NCI-H146 (cell line): ENCODE results near the gene VPS45.
"Not testable (repeated sequence)": the region's sequence is repeated elsewhere in the genome, so short reads cannot be mapped to it uniquely, and the experiment has no call there.

Experiments used
- DNase-seq: peaks from one replicate; lab custom pipeline; 2025; lab: John Stamatoyannopoulos, UW

The VPS45 gene, protein sequence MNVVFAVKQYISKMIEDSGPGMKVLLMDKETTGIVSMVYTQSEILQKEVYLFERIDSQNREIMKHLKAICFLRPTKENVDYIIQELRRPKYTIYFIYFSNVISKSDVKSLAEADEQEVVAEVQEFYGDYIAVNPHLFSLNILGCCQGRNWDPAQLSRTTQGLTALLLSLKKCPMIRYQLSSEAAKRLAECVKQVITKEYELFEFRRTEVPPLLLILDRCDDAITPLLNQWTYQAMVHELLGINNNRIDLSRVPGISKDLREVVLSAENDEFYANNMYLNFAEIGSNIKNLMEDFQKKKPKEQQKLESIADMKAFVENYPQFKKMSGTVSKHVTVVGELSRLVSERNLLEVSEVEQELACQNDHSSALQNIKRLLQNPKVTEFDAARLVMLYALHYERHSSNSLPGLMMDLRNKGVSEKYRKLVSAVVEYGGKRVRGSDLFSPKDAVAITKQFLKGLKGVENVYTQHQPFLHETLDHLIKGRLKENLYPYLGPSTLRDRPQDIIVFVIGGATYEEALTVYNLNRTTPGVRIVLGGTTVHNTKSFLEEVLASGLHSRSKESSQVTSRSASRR

DNA sequence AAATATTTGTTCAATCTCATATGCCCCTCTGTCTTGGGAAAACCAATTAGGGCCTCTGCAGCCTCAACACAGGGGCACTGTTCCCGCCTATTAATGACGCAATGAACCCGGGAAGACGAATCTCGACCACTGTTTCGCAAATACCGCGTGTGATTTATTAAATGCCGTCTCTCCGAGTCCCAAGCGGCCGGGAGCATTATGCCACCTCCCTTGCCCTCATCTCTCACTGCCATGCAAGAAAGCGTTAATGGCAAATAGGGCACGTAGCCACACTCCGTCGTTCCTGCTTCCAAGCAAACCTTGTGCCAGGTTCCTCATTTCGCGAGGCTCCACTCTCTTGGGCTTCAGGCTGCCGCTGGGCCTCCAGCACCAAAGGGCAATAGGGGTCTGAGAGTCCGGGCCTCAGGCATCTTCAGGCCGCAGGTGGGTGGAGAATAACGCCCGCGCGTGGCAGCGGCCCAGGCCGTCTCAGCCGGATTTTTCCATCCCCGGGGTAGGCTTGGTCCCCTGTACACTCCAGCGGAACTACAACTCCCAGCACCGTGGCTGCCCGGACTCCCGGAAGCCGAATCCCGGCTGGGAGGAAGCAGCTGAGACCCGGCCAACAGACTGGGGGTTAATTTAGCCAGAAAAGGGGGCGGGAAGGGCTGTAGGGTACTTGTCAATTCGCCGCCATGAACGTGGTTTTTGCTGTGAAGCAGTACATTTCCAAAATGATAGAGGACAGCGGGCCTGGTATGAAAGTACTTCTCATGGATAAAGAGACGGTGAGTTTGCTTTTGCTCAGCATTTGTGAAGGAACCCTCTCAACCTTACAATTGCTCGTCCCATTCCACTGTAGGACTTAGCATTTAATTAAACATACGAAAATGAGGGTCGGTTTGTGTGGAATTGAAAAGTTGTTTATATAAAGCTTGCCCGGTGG is at the start of gene VPS45:
Gene VPS45 (plus strand): TSS at position 593 of the 925 bp plus-strand sequence. CDS start 82 bp downstream, at position 675.
- peak; percentile 93 for DNase-seq

DNA sequence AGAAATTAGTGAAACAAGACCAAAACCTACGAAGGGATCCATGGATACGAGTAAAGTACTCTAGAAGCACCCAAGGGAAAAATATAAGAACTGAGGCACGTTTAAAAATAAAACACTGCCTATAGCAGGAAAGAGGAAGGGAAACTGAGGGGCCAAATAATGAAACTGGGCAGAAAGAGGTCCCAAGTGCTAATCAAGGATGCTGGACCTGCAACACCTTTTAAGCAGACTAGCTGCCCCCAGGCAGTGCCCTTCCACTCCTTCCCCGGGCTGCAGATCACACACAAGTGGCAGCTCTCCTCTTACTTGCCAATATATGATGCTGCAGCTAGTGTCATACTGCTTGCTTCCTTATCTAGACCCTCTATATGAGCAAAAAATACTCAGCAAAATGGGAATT is 49.4 kb upstream of the VPS45 start:
- DNase-seq, result no peak

DNA sequence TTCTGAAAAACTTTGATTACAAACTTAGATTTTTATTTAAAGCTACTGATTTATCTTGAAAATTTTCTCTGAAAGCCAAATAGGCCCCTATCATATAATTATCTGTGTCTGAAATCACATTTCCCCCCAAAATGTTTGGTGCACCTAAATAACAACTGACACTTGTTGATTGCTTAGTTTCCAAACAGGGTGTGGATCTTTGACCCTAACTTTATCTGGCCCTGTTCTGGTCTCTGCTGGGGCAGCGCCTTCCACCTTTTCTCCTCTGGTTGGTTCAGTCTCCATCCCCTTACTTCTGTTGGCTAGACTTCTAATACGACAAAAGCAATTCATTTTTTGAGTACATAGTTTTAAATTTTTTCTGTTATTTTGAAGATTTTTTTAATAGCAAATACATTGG is 46.9 kb upstream of the VPS45 start:
- no peak for DNase-seq

DNA sequence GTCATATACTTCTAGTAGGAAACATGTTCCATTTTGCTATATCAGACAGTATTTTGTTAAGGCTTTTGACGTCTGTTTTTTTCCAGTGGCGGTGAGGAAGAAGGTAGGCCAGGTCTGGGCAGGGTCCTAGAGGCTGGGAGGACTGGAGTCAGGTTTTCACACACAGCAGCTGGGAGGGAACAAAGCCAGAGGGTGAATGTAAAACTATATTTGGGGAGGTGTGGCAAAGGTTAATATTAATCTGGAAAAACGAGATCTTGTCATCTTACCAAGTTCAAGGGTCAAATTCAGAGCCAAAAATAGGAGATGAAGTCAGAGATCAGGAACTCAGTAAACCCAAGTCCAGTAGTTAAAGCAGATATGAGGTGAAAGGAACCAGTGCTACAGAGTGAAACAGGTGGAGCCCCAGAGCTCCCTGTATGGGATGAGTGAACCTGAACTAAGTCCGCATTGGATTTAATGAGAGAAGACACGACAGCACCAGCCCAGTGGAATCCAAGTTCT is 46.3 kb upstream of the VPS45 start:
- no peak for DNase-seq

DNA sequence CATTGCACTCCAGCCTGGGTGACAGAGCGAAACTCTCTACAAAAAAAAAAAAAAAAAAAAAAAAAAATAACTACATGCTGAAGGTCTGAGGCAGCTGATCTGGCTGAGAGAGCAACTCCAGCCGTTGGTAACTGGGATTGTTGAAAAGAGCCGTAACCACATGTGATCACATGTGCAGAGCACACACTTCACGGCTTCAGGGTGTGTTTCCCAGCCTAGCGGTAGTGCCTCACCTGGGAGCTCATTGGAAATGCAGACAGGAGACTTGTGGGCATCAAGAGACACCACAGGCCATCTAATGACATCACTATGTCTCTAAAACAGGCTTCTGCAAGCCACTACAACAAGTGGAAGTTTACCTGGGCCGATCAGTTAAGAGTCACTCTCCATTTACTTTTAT is 45.2 kb upstream of the VPS45 start:
- DNase-seq, result peak; percentile 14

DNA sequence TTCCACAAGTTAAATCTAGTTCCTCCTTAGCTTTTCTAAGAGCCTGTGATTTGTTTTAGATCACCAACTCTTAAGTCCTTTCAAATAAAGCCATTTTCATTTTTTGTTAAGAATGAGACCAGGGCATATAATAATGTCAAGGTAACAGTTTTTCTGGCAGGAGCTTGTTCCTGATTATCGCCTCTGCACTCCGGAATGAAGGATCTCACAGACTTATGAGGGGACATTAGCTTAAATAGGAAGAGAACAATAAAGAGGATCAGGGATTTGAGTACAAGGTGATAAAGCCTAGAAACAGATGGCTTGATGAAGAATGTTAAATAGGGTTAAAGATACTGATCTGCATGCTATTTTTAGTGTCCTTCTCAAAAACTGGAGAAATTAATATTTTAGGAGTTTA is 43.4 kb upstream of the VPS45 start:
- no peak for DNase-seq

DNA sequence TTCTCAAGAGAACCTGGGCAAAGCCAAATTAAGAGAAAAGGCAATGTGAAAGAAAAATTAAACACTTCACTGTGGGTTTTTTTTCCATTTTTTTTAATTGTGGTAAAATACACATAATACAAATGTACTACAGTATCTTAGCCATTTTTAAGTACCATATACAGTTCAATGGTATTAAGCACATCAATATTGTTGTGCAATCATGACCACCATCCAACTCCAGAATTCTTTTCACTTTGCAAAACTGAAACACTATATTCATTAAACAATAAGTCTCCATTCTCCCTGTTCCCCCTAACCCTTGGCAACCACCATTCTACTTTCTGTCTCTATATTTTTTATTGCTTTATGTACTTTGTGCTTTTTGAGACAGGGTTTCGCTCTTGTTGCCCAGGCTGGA is 39.3 kb upstream of the VPS45 start:
- no peak for DNase-seq

DNA sequence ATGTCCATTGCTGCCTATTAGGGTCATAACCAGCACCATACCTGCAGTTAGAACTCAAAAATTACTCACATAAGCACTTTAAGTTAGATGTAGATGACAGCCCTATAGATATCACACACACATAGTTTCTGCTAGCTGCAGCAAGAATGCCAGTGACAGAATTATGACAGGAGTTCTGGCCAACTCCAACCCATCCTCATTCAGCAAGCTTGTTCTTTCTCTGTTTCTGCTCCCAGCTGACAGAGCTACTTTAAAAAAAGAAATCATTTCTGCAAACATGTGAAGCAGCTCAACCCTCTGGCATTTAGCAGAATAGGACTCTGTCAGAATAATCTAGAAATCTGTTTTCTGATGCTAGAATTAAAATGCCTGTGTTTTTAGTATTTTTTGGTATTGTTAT is 33.2 kb upstream of the VPS45 start:
- DNase-seq, result no peak

DNA sequence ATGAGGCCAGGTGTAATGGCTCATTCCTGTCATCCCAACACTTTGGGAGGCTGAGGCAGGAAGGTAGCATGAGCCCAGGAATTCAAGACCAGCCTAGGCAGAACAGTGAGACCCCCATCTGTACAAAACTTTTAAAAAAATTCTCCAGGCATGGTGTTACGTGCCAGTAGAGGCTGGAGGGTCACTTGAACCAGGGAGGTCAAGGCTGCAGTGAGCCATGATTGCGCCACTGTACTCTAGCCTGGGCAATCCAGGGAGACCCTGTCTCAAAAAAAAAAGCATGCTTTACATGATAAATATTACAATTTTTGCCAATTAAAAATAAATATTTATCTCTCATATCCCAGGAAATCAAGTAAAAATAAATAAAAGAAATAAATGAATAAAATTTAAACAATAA is 17.6 kb upstream of the VPS45 start:
- no peak for DNase-seq

DNA sequence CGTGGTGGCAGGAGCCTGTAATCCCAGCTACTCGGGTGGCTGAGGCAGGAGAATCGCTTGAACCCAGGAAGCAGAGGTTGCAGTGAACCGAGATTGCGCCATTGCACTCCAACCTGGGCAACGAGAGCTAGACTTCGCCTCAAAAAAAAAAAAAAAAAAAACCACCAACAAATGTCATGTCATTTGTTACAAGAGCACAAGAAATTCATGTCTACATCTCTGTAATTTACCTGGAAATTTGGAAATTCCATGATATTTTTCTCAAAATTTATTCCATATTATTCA is 16.5 kb upstream of the VPS45 start:
- DNase-seq, result no peak

DNA sequence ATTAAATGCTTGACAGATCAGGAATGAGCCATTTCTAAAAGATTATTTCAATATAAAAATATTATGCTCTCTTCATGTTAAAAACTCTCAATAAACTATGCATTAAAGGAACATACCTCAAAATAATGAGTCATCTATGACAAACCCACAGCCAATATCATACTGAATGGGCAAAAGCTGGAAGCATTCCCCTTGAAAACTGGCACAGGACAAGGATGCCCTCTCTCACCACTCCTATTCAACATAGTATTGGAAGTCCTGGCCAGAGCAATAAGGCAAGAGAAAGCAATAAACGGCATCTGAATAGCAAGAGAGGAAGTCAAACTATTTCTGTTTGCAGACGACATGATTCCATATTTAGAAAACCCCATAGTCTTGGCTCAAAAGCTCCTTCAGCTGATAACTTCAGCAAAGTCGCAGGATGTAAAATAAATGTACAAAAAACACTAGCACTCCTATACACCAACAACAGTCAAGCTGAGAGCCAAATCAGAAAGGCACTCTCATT is 15.6 kb upstream of the VPS45 start:
- DNase-seq, result not testable (repeated sequence)

DNA sequence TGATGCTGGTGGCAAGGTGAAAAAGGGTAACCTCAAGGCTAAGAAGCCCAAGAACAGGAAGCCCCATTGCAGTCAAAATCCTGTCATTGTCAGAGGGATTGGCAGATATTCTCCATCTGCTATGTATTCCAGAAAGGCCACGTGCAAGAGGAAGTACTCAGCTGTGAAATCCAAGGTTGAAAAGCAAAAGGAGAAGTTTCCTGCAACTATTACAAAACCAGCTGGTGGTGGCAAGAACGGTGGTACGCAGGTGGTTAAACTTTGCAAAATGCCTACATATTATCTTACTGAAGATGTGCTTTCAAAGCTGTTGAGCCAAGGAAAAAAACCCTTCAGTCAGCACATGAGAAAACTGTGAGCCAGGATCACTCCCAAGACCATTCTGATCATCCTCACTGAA is 13.7 kb upstream of the VPS45 start:
- no peak for DNase-seq

DNA sequence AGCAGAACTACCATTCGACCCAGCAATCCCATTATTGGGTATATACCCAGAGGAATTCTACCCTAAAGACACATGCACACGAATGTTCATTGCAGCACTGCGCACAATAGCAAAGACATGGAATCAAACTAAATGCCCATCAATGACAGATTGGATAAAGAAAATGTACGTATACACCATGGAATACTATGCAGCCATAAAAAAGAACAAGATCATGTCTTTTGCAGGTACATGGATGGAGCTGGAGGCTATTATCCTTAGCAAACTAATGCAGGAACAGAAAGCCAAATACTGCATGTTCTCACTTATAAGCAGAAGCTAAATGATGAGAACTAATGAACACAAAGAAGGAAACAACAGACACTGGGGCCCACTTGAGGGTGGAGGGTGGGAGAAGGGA is 12.1 kb upstream of the VPS45 start:
- DNase-seq, result not testable (repeated sequence)

DNA sequence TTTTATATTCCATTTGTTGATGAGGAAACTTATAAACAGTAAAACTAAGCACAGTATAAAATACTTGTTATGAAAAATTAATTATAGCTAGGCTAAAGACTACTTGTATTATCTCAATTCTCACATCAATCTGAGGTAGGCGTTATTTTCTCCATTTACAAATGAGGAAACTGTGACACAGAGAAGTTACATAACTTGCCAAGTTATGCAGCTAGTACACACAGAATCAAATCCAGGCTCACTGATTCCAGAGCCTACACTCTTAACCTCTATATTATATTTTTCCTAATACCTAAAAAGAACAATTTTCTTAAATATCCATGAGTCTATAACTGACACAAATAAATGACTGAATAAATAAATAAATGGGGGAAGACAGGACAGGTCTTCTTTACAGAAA is 11.2 kb upstream of the VPS45 start:
- no peak for DNase-seq

DNA sequence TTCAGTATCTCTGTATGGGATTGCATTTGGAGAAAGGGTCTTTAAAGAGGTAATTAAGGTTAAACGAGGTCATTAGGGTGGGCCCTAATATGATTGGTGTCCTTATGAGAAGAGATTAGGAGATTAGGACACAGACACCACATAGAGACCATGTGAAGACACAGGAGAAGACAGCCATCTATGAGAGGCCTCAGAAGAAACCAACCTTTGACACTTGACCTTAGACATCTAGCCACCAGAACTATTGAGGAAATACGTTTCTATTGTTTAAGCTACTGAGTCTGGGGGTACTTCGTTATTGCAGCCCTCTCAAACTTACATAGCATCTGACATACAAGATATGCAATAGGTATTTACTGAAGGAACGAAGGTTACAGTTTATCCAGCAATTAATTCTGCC is 7.3 kb upstream of the VPS45 start:
- no peak for DNase-seq

DNA sequence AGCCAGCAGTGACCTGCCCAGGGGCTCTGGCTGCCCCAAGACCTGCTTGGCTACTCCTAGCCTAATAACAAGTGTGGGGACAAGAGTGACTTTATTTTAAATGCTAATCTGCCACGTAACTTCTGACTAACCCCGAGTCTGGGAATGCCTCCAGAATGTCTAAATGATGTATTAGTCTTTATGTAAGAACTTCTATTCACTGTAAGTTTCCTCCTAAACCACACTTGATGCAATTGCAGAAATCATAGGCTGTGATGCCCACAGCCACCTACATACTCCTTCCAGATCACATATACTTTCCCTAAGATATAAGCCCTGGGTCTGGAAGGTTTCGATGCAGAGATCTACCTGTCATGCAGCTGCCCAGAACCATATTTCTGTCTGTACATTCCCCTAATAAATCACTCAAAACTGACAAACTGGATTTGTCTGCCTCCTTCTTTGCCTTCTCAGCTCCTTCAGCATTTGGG is 5.9 kb upstream of the VPS45 start:
- no peak for DNase-seq

DNA sequence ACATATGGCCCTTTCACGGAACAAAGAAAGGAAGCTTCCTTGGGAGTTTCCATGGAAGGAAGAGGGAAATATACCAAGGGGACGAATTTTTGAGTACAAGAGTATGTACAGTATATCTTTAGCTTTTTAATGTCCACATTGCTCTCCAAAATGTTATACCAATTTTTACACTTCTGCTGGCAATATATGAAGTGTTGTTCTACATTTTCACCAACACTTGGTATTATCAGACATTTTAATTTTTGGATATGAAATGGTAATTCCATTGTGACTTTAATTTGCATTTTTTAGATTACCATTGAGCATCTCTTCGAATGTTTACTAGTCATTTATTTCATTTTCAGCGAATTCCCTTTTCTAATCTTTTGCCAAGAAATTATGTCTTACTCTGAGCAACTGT is 5.5 kb upstream of the VPS45 start:
- DNase-seq, result no peak

DNA sequence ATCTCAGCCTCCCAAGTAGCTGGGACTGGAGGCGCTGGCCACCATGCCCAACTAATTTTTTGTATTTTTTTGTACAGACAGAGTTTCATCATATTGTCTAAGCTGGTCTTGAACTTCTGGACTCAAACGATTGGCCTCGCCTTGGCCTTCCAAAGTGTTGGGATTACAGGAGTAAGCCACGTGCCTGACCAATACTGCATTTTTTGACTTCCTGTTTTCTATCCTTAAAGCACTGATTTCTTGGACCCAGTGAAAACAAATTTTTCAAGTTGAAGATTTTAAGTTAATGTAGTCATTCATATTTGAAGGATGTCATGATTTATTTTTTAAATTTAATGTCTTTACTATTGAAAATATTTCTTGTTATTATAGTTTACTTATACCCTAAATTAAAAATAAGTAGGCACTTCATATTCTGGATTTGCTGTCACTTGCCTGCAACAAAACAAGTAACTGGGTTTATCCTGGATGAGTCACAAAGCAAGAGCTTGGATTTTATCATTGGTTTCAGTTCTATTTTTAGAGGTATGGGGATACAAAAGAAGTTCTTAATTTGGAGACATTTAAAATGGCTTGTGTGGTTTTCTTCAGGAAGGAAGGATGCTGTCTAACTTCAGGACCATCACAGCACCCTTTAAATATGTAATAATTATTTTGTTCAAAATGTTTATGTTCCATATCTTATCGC is 2.2 kb upstream of the VPS45 start:
- DNase-seq, result no peak

DNA sequence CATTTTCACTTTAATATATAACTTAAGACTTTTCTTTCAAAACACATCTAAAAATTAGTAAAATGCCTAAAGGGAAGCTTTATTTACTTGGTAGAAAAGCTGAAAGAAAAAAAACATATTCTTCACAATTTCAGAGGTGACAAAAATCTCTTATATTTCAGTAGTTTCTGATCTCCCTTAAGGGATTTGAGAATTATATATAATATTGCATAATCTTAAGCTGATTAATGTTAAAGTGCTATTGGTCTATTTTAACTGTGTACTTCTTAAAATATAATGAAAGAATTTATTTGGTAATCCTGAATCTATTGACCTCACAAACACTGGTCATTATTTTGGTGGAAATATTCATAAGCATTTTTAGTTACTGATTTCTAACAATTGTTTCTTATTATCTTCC is 1.2 kb upstream of the VPS45 start:
- DNase-seq, result no peak

DNA sequence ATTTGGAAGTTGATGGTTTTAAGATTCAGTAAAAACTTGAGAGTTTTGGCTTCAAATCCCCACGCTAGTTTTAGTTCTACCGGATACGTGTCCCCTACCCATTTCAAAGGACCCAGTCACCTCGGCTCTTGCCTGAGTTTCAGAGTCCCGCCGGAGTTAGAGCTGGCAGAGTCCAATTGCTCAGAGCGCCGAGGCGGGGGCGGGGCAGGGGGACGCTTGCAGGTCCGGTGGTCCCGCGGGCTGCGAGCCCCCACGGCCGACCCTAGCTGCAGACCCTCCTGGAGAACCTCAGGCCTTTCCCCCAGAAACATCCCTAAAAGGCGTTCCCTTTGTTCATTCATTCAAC is 765 bp upstream of the VPS45 start:
- peak; percentile 83 for DNase-seq

DNA sequence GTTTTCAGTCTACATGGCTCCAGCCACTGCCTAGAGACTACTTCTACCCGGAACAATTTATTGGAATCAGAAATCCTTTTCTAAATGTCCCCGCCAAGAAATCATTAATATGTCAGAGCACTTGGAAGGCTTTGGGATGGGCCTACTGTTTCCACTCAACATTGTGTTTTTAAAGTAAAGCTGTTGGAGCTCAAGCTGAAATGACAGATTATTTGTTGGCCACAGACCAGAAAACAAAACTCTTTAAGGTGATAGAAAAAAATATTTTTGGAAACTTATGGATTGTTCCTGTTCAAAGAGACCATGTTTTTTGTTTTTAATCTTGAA is 496 bp downstream of the VPS45 start:
- no peak for DNase-seq

DNA sequence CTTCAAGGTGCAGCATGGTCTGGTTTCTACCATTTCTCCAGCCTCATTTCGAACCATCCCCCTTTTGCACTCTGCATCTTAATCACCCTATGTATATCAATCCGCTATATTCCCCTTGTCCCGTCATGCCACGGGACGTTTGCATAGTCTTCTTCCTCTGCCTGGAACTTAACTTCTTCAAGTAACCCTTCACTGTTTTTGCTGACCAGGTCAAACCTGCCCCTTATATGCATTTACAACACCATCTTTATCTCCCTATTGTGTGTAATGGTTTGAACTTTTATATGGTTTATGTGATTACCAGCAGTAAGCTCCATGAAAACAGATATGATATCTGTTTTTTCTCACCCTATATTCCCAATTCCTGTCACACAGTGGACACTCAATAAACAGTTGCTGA is 2.3 kb downstream of the VPS45 start:
- no peak for DNase-seq
